Measurements from ENCODE around the gene SLC35A5.

The SLC35A5 gene

DNA sequence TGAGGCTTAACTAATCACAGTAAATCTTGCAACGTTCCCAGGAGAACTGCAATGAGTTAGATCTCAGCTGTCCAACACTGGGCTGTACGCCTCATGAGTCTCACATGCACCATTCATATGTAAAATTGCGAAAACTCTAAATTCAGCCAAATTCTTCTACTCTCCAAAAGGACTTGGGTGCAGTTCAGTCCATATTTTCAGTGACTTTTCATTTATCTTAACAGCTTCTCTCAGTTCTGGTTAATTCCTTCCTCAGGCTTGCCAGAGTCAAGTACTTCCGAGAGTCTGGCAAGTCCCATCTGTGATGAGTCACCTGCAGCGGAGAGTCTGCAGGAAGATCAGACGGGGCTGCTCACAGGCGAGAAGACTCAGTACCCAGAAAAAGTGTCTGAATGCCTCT is 67.6 kb downstream of the SLC35A5 start:
- no peak overlapping the region for H3K4me3 ChIP-seq (replicated peaks; ENCODE audit: low read depth, low read length)
- no peak for DNase-seq (ENCODE audit: extremely low read depth, insufficient read length)
- TF ChIP-seq CTCF (IDR thresholded peaks at IDR 0.05; ENCODE audit: insufficient read depth, low read length, poor library complexity, severe bottlenecking) = no peak
- no peaks in the 10 kb centered on the region for H3K27me3 ChIP-seq (replicated peaks; ENCODE audit: control insufficient read depth, insufficient read depth, low read length)
- no peaks in the 10 kb centered on the region for H3K36me3 ChIP-seq (ENCODE audit: control insufficient read depth, insufficient read depth, low read length)

GRCh38 chr3:112631257-112631656 is 69.4 kb downstream of the SLC35A5 start:
- Histone ChIP-seq H3K27me3 (replicated peaks; ENCODE audit: control insufficient read depth, insufficient read depth, low read length) (no peaks in the 10 kb centered on the region), H3K4me3 (replicated peaks; ENCODE audit: low read depth, low read length) (no peak overlapping the region), H3K36me3 (ENCODE audit: control insufficient read depth, insufficient read depth, low read length) (no peaks in the 10 kb centered on the region)
- no peak for TF ChIP-seq CTCF (IDR thresholded peaks at IDR 0.05; ENCODE audit: insufficient read depth, low read length, poor library complexity, severe bottlenecking)
- DNase-seq (ENCODE audit: extremely low read depth, insufficient read length) = no peak

DNA sequence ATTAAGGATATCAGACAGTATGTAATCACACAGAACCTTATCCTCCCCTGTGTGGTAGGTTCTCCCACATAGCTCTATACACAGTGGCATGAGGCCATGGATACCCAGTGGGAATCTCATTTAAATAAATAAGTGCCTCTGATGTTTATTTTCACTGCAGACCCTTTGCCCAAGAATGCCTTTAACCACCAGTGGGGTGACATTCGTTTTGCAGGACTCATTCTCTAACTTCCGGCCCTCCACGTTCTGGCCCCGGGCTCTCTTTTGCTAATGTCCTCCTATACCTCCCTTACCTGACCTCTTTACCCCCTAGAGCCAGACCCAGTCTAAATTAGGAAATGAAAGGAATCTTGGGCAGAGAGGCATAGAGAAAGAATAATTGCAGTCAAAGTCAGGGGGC is 70.8 kb downstream of the SLC35A5 start:
- no peak for TF ChIP-seq CTCF (IDR thresholded peaks at IDR 0.05; ENCODE audit: insufficient read depth, low read length, poor library complexity, severe bottlenecking)
- DNase-seq (ENCODE audit: extremely low read depth, insufficient read length) = no peak
- Histone ChIP-seq H3K27me3 (replicated peaks; ENCODE audit: control insufficient read depth, insufficient read depth, low read length) (no peaks in the 10 kb centered on the region), H3K4me3 (replicated peaks; ENCODE audit: low read depth, low read length) (no peak overlapping the region), H3K36me3 (ENCODE audit: control insufficient read depth, insufficient read depth, low read length) (no peaks in the 10 kb centered on the region)

DNA sequence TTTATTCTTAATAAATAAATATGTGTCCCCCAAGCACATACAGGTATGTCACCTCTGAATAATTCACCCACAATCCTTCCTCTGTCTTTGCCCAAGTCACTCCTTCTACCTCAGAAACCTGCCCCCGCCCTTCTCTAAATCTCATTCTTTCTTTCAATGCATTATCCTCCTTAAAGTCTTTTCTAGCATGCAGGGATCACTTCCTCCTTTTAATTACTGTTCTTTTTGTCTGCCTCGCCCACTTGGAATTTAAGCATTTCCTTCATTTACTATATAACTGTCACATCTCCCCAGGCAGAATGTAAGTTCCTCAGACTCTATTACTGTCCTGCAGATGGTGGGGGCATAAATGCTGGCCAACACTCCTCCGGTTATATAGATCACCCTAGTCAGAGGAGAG is 71.3 kb downstream of the SLC35A5 start:
- no peak overlapping the region for H3K4me3 ChIP-seq (replicated peaks; ENCODE audit: low read depth, low read length)
- DNase-seq (ENCODE audit: extremely low read depth, insufficient read length) = no peak
- H3K36me3 ChIP-seq (ENCODE audit: control insufficient read depth, insufficient read depth, low read length) = no peaks in the 10 kb centered on the region
- H3K27me3 ChIP-seq (replicated peaks; ENCODE audit: control insufficient read depth, insufficient read depth, low read length) = no peaks in the 10 kb centered on the region
- TF ChIP-seq CTCF (IDR thresholded peaks at IDR 0.05; ENCODE audit: insufficient read depth, low read length, poor library complexity, severe bottlenecking) = no peak

GRCh38 chr3:112633757-112634156 is 71.9 kb downstream of the SLC35A5 start:
- Histone ChIP-seq H3K27me3 (replicated peaks; ENCODE audit: control insufficient read depth, insufficient read depth, low read length) (no peaks in the 10 kb centered on the region), H3K36me3 (ENCODE audit: control insufficient read depth, insufficient read depth, low read length) (no peaks in the 10 kb centered on the region), H3K4me3 (replicated peaks; ENCODE audit: low read depth, low read length) (no peak overlapping the region)
- no peak for TF ChIP-seq CTCF (IDR thresholded peaks at IDR 0.05; ENCODE audit: insufficient read depth, low read length, poor library complexity, severe bottlenecking)
- DNase-seq (ENCODE audit: extremely low read depth, insufficient read length) = no peak

- Histone ChIP-seq H3K27me3 (replicated peaks; ENCODE audit: control insufficient read depth, insufficient read depth, low read length) (no peaks in the 10 kb centered on the region), H3K36me3 (ENCODE audit: control insufficient read depth, insufficient read depth, low read length) (no peaks in the 10 kb centered on the region), H3K4me3 (replicated peaks; ENCODE audit: low read depth, low read length) (no peak overlapping the region)
- DNase-seq (ENCODE audit: extremely low read depth, insufficient read length) = no peak
- no peak for TF ChIP-seq CTCF (IDR thresholded peaks at IDR 0.05; ENCODE audit: insufficient read depth, low read length, poor library complexity, severe bottlenecking)
Observed at GRCh38 chr3:112634786-112635541, 73.1 kb downstream of the SLC35A5 start.

Data from GM06990 (cell line).